Effector CD8-positive, alpha-beta T cell (primary cell): ENCODE measurements around the gene SEC14L5.

ENCODE experiments used
- DNase-seq: peaks from one replicate; lab custom pipeline; 2025; lab: John Stamatoyannopoulos, UW

Gene SEC14L5

GRCh38 chr16:5011637-5012036, 53.5 kb downstream of the SEC14L5 start:
- DNase-seq = no peak

GRCh38 chr16:5012887-5013286, 54.8 kb downstream of the SEC14L5 start:
- DNase-seq = no peak

- no peak for DNase-seq
These were observed 57.2 kb downstream of the SEC14L5 start for GRCh38 chr16:5015351-5015750.

DNA sequence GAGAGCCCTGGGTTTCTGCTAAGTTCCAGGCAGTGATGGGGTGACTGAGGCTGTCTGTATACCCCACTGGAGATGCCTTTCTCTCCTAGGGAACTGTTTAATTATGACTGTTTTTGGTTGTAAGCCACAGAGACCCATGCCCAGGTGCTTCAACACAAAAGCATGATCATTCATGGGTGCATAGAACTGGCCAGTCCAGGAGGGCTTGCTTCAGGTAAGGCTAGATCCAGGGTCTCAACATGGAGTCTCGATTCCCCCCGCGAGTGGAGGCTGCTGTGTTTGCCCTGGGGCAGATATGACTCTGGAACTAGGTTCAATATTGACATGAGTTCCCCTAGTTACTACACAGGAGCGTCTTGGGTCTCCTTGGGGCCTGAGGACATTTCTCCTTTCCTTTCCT, 57.8 kb downstream of the SEC14L5 start:
- no peak for DNase-seq

DNA sequence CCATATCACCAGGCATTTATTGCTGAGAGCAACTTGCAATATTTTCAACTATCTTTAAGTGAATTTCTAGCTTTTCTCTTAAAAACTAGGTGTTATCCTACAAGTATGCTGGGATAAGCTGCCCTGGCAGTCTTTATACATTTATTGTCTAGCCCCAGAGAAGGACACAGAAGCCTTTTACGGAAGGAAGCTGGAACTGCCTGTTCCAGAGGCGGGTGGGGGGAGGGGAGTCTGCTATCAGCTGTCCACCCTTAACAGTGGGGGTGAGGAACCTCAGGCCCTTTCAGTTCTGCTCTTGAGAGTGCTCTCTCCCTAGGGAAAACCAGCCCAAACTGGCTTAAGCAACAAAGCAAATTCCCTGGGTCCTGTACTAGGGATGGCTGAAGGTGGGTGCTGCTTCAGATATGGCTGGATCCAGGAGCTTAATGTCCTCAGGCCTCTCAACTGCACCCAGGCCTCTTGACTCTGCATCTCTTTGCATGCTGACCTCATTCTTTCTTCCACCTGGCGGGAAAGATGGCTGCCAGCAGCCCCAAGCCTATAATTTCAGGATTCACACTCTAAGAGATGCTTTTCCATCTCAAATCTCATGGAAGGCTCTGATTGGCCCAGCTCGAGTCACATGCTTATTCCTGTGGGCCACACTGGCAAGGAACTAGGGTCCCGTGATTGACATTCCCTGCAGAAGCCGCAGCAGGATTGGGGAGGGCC, 59.0 kb downstream of the SEC14L5 start:
- no peak for DNase-seq

DNA sequence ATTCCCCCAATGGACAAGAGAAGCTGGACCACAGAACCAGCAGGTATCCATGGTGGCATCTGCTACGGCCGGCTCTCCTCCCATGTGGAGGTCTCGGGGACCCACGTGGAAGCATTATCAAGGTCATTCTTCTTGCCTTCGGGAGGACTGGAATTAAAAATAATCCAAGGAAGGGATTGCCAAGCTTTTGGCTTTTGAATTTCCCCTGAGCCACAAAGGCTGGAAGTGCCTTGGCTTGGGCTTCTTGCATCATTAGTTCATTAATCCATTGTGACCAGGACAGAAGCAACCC, 59.5 kb downstream of the SEC14L5 start:
- DNase-seq = no peak

DNA sequence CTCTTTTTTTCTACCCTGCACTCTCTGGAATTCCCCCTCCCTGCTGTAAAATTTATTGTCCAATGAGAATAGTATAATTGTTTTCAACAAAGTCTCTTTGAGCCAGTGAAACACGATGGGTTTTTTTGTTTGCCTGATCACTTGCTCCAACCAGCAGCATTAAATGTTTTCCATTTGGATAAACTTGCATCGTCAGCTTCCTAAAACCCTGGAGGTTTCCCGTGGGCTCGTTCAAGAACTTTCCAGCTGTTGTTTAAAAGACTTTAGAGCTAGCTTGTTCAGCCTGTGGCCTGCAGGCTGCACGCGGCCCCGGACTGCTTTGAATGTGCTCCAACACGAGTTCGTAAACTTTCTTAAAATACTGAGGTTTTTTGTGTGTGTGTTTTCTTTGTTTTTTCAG, 60.7 kb downstream of the SEC14L5 start:
- no peak for DNase-seq

- DNase-seq = no peak
These were observed 61.6 kb downstream of the SEC14L5 start for GRCh38 chr16:5019775-5020174.

DNA sequence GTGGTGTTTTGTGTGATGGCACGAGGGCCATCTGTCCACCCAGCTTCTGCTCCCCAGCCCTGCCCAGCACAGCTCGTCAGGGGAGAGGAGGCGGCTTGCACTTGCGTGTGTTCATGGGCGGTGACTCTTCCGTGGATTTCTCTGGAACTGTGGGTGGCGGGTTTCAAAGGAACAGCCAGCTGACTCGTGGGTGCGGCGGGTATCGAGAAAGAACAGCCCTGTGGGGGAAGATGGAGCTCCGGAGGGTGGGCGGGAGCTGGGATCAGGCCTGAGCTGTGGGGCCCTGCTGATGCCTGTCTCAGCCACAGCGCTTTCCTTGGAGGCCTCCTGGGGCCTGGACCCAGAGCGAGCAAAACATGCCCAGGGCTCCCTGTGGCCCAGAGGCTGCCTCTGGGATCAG, 62.4 kb downstream of the SEC14L5 start:
- no peak for DNase-seq

GRCh38 chr16:5022521-5022920, 64.4 kb downstream of the SEC14L5 start:
- DNase-seq = no peak

- no peak for DNase-seq
These were observed 66.5 kb downstream of the SEC14L5 start for GRCh38 chr16:5024632-5025031.

DNA sequence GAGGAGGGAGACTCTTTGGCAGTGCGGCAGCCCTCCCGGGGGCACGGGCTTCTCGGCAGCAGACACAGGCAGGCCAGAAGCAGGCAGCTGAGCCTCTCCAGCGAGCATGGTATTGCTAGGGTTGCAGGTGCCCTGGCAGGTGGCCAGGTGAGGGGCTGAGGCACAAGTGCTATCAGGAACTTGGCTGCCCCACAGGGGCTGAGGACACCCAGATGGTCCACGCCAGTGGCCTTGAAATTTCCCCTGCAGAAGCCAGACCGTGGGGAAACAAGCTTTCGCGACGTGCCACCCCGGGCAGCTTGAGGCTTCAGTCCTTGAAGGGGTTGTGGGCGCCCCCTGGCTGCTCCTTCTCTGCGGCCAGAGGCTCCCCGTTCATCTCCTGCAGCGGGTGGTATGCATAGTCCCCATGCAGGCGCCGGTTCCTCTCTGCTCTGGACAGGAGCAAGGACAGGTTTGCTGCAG, 67.1 kb downstream of the SEC14L5 start:
- no peak for DNase-seq

DNA sequence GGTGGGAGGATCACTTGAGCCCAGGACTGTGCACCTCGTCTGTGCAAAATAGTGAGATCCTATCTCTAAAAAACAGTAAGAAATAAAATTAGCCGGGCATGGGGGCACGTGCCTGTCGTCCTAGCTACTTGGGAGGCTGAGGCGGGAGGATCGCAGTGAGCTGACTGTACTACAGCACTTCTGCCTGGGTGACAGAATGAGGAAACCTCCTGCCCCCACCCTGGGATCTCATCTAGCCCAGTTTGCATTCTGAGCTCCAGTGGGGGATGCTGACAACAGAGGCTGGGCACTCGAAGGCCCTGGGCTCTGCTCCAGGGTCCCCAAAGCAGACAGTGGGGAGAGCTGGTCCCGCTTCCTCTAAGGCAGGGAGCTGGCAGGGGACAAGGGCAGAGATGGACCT, 68.5 kb downstream of the SEC14L5 start:
- DNase-seq = no peak

- no peak for DNase-seq
These were observed 69.0 kb downstream of the SEC14L5 start for GRCh38 chr16:5027086-5027485.

DNA sequence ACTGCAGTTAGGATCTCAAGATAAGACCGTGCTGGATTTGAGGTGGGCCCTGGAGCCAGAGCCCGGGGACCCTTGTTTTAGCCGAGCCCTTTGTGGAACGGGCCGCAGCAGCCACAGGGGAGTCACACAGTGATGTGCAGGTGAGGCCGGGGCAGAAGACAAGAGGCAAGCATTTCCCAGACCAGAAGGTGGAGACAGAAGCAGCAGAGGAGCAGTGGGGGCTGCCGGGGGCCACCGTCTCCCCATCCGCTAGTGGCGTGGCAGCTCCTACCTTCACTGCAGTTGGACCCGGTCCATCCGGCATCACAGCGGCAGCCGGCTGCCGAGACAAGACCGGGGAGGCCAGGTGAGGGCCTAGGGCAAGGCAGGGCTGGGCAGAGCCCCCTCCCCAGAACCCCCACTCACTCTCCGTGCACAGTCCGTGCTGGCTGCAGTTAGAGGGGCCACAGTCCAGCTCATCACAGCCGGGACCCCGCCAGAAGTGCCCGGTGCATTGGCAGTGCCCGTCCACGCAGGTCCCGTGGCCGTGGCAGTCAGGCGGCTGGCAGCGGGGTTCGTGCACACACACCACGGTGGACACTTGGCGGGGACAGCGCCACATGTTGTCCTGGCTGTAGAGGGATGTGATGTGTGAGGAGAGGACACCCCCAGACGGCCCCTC, 69.6 kb downstream of the SEC14L5 start:
- DNase-seq = no peak

- no peak for DNase-seq
These were observed 70.9 kb downstream of the SEC14L5 start for GRCh38 chr16:5028950-5029475.

DNA sequence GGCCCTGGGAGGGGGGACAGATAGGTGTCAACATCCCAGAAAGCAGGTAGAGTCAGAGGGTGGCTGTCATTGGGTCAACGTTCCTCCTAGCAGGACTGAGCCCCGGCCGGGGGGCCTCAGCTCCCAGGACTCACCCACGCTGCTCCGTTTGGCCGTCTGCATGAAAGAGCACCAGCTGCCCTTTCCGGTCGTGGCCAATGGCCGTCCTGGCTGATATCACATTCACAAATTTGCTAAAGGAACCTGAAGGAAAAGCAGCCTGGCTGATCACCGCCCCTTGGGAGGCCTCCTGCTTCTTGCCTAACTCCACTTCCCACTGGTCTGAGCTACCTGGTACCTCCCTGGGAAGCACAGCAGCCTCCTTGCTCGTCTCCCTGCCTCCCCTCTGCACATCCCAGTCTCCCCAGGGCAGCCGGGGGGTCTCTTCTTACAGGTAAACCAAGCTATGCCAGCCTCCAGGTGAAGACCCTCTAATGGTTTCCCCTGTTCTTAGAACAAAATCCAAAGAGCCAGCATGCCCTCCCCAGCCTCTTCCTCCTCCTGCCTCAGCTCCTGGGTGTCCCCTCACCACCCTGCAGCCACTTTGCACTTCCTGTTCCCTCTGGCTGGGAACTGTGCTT, 72.2 kb downstream of the SEC14L5 start:
- no peak for DNase-seq

DNA sequence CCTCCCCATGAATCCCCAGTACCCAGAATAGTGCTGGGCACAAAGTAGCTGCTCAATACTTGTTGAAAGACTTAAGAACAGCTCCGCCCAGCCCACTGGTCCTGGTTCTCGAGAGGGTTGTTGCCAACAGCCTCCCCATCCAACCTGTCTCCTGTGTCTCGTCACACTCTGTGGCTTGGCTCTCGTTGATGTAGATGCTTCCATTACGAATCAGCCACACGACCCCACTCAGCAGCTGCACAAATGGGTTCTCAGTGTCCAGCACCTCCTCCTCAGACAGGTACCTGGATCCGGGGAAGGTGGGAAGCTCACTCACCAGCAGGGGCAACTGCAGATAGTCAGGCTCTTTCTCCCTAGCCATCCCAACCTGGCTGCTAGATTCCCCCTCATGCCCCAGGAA, 73.5 kb downstream of the SEC14L5 start:
- DNase-seq = no peak

DNA sequence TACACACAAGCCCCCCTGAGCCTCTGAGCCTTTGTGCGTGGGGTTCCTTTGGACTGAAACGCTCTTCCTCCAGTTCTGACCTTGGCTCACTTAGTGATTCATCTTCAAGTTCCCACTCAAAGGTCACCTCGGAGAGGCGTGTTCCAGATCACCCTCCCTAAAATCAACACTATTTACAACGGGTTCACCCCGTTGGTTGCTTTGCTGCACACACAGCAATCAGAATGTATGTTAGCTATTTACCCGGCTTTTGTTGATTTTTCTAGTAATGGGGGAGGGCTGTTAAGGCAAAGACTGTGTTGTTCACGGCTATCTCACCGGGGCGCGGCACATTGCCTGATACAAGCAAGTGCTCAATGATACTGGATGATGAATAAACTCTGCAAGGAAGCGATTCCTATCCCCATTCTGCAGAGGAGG, 74.6 kb downstream of the SEC14L5 start:
- no peak for DNase-seq

- DNase-seq = peak; percentile 69
These were observed 75.4 kb downstream of the SEC14L5 start, which contains the start of gene NAGPA for GRCh38 chr16:5033256-5034166. NAGPA (minus strand) TSS chr16:5033935; CDS start chr16:5033914, 21 bp downstream.

- no peak for DNase-seq
These were observed 76.0 kb downstream of the SEC14L5 start for GRCh38 chr16:5034167-5034523.

- DNase-seq = no peak
These were observed 77.7 kb downstream of the SEC14L5 start for GRCh38 chr16:5035909-5036227.
